HEK293T (cell line): ENCODE data around the gene UBR3.

Source experiments
- ARNT ChIP-seq: fragments of 450-650 bp; IDR thresholded peaks from 2 replicates; pipeline ENCODE4 v1.6.1; 2017; ENCODE audit warnings: mild to moderate bottlenecking
- BHLHE40 ChIP-seq: fragments of 450-650 bp; IDR thresholded peaks from 2 replicates; pipeline ENCODE4 v1.6.1; 2016; ENCODE audit warnings: mild to moderate bottlenecking, moderate library complexity, borderline replicate concordance
- LEF1 ChIP-seq: fragments of 450-650 bp; IDR thresholded peaks from 2 replicates; pipeline ENCODE4 v1.6.1; 2017; ENCODE audit warnings: mild to moderate bottlenecking, borderline replicate concordance
- SP1 ChIP-seq: fragments of 450-650 bp; IDR thresholded peaks from 2 replicates; pipeline ENCODE4 v1.6.1; 2017
- ZNF384 ChIP-seq: fragments of 450-650 bp; IDR thresholded peaks from 2 replicates; pipeline ENCODE4 v1.6.1; 2016

DNA sequence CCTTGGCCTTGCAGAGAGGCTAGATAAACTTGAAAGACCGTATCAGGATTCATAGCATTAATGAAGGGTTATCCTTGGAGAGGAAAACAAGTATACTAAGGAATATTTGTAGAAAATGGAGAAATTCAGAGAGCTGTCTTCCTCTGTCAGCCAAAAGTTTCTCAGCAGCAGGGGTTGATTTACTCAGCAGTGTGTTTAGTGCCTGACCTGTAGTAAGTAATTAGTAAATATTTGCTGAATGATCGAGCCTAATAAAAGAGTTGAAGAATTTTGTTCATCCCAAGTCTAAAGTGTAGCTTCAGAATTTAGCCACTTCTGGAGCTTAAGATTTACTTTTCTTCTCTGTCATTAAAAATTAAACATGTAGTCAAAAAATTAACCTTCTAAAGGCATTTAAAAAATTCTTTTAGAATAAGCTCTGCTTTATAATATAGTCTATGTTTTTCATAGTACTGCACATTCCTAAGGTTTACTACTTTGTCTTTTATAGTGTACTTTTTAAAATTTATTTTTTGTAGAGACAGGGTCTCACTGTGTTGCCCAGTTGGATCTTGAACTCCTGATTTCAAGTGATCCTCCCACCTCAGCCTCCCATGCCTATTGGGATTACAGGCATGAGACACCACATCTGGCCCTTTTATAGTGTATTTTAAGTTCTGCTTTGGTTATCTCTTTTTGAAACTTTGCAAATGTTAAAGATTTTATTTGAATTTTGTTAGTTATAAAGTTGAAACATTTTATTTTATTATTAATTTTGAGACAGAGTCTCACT lies 212.3 kb downstream of the UBR3 start:
- TF ChIP-seq LEF1 (no peak), BHLHE40 (no peak), SP1 (no peak), ARNT (no peak), ZNF384 (no peak)
